Activated CD8-positive, alpha-beta memory T cell treated with anti-CD3 and anti-CD28 coated beads, Interleukin-2, amount 10 ng/mL, durations not matched to agents 7 days and 5 days (primary cell): ENCODE measurements around the gene GK. TPM values are rescaled to one million over a fixed set of nuclear protein-coding genes. Genes with fewer than 3 reads are reported as not detected.
"Not testable (repeated sequence)": the region's sequence is repeated elsewhere in the genome, so short reads cannot be mapped to it uniquely, and the experiment has no call there.

ENCODE experiments used
- ATAC-seq: fragments of 150-1000 bp; cut with Tn5 transposase; one replicate; pipeline ENCODE4 v1.10.0; 2021; ENCODE audit warnings: moderate library complexity
- CTCF ChIA-PET: fragments of 350-600 bp; sonication (Branson Sonifier 250); formaldehyde crosslinking; loops from one replicate; lab custom pipeline; 2021; ENCODE audit warnings: antibody characterized with exemption; lab: Charles Lee
- DNase-seq: peaks from one replicate; pipeline ENCODE4 v3.0.0-alpha.2; 2020
- H3K27ac Mint-ChIP-seq: one replicate; pipeline ENCODE4 v1.8.0; 2021; ENCODE audit warnings: mild to moderate bottlenecking, mixed read lengths
- H3K27me3 Mint-ChIP-seq: one replicate; pipeline ENCODE4 v1.8.0; 2021; ENCODE audit warnings: mixed read lengths
- H3K36me3 Mint-ChIP-seq: one replicate; pipeline ENCODE4 v1.8.0; 2021; ENCODE audit warnings: mild to moderate bottlenecking, mixed read lengths
- H3K4me1 Mint-ChIP-seq: one replicate; pipeline ENCODE4 v1.8.0; 2021; ENCODE audit warnings: mixed read lengths
- H3K4me3 Mint-ChIP-seq: one replicate; pipeline ENCODE4 v1.8.0; 2021; ENCODE audit warnings: mild to moderate bottlenecking, moderate library complexity, mixed read lengths
- H3K9me3 Mint-ChIP-seq: one replicate; pipeline ENCODE4 v1.8.0; 2022; ENCODE audit warnings: low read depth, mixed read lengths
- total RNA-seq, 2 experiments: library from RNA; stranded (reverse); gene quantifications; one replicate each; pipeline ENCODE4 v1.2.3, GENCODE V29; 2021

Gene GK
- total RNA-seq, 2 experiments from 2014 or later = 19.6 to 30.3 TPM

DNA sequence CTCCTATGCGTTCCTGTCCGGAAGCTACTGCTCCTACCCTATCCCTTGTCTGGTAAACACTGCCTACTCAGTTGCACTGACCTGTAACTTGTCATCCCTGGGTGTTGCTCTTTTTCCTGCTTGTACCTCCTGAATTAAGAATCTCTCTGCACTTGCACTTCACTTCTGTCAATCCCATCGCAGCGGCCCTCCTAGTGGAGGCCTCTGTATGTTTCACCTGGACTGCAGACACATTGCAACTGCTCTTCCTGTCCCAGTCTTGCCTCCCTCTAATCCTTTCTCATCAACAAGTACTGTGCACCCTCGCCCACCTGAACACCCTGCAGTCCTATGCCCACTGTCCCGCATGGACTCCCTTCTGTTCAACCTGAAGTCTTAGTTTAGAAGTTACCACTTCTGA is 8.0 kb downstream of the GK start:
- DNase-seq (no peak), ATAC-seq (no peak)
- H3K9me3 Mint-ChIP-seq = no peaks in the 10 kb centered on the region
- no peak overlapping the region for H3K27ac Mint-ChIP-seq
- no peaks in the 10 kb centered on the region for H3K27me3 Mint-ChIP-seq
- peaks cover 27% of the 10 kb centered on the region for H3K4me1 Mint-ChIP-seq
- H3K4me3 Mint-ChIP-seq = no peak overlapping the region
- CTCF ChIA-PET = no interaction called here
- H3K36me3 Mint-ChIP-seq = peaks cover 16% of the 10 kb centered on the region

DNA sequence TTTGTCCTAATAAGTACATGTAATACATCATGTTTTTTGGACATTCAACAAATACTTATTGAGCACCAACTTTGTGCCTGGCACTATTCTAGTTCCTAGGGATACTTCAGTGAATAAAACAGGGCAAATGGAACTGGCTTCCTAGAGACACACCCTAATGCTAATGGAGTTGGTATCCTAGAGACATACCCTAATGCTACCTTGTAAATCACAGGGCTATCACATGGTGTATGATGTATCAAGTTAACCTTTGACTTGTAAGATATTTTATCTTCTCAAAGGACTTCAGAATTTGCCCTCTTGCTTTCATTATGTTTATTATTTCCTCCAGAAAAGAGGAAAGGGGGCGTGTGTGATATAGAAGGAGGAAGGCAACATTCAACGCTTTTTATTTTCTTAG is 10.1 kb downstream of the GK start:
- no peak for ATAC-seq
- Mint-ChIP-seq H3K9me3 (no peaks in the 10 kb centered on the region), H3K4me1 (peaks cover 14% of the 10 kb centered on the region), H3K27ac (no peak overlapping the region), H3K36me3 (peaks cover 16% of the 10 kb centered on the region), H3K27me3 (no peaks in the 10 kb centered on the region), H3K4me3 (no peak overlapping the region)
- DNase-seq = no peak
- CTCF ChIA-PET = no interaction called here

DNA sequence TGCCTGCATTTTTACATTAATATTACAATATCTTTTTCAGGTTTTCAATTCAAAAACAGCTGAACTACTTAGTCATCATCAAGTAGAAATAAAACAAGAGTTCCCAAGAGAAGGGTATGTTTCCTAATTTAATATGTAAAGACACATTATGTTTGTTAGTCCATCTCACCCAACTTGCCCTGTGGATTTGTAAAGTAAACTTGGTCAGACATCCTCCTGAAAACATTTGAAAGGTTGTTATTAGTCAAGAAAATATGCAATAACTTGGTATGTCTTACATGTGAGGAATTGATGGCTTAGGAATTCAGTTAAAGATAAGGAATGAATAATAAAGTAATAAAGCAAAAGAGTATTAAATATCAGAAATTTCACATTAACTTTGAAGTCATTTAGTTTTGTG is 12.2 kb downstream of the GK start:
- ATAC-seq (no peak), DNase-seq (no peak)
- Mint-ChIP-seq H3K9me3 (no peaks in the 10 kb centered on the region), H3K27ac (no peak overlapping the region), H3K4me3 (no peak overlapping the region), H3K4me1 (peaks cover 4% of the 10 kb centered on the region), H3K36me3 (peaks cover 24% of the 10 kb centered on the region), H3K27me3 (no peaks in the 10 kb centered on the region)
- CTCF ChIA-PET = no interaction called here

DNA sequence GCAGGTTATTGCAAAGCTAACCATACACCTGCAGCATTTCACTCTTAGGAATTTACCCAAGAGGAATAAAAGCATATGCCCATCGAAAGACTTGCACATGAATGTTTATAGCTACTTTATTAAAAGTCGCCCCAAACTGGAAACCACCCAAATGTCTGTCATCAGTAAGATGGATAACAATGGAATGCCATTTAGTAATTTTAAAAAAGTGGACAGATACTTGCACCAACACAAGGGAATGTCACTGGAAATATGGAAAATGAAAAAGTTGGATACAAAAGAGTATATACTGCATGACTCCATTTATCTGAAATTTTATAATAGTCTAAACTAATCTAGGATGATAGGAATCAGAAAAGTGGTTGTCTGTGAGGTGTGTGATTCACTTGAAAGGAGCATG is 12.9 kb downstream of the GK start:
- DNase-seq (no peak), ATAC-seq (no peak)
- Mint-ChIP-seq H3K4me1 (peaks cover 4% of the 10 kb centered on the region), H3K9me3 (no peaks in the 10 kb centered on the region), H3K27ac (no peak overlapping the region), H3K36me3 (peaks cover 23% of the 10 kb centered on the region), H3K27me3 (no peaks in the 10 kb centered on the region), H3K4me3 (no peak overlapping the region)
- CTCF ChIA-PET = no interaction called here

DNA sequence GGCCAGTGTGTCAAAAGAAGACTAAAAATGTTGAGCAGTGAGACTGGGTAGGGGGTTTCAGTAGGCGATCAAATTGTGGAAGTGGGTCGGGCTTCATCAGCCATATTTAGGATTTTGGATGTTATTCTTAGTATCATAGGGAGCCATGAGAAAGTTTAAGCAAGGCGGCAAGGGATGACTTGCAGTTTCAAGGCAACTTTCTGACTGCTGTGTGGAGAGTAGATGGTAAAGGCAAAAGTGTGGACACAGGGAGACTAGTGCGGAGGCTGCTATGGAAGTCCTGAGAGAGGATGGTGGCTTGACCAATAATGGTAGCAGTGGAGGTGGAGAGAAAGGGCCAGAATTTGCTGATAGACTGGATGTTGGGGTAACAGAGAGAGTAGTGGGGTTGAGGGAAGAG is 15.4 kb downstream of the GK start:
- CTCF ChIA-PET = no interaction called here
- H3K9me3 Mint-ChIP-seq = no peaks in the 10 kb centered on the region
- no peaks in the 10 kb centered on the region for H3K27me3 Mint-ChIP-seq
- ATAC-seq = no peak
- H3K36me3 Mint-ChIP-seq = peaks cover 23% of the 10 kb centered on the region
- no peak overlapping the region for H3K27ac Mint-ChIP-seq
- DNase-seq = no peak
- no peak overlapping the region for H3K4me3 Mint-ChIP-seq
- H3K4me1 Mint-ChIP-seq = no peaks in the 10 kb centered on the region

DNA sequence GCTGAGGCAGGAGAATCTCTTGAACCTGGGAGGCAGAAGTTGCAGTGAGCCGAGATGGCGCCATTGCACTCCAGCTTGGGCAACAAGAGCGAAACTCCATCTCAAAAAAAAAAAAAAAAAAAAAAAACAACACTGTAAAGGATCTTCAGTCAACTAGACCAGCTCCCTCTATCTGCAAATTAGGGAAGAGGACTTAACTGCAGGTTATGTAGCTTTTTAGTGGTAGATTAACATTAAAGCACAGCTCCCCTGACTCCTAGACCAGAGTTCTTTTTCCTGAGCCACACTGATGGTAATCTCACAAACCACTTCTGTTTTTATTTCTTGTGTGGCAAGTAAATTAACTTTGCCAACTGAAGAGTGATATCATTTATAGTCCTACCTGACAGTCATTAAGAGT is 18.0 kb downstream of the GK start:
- not testable (repeated sequence) for DNase-seq, H3K27ac Mint-ChIP-seq, ATAC-seq, H3K27me3 Mint-ChIP-seq, H3K4me1 Mint-ChIP-seq, H3K4me3 Mint-ChIP-seq, H3K9me3 Mint-ChIP-seq
- CTCF ChIA-PET = interaction anchor here (0.8 to 1.2 kb wide), 2 partner anchors 11 to 101 kb away, joined by 3 read pairs; no protein-coding TSS in a partner anchor
- H3K36me3 Mint-ChIP-seq = peaks cover 24% of the 10 kb centered on the region

DNA sequence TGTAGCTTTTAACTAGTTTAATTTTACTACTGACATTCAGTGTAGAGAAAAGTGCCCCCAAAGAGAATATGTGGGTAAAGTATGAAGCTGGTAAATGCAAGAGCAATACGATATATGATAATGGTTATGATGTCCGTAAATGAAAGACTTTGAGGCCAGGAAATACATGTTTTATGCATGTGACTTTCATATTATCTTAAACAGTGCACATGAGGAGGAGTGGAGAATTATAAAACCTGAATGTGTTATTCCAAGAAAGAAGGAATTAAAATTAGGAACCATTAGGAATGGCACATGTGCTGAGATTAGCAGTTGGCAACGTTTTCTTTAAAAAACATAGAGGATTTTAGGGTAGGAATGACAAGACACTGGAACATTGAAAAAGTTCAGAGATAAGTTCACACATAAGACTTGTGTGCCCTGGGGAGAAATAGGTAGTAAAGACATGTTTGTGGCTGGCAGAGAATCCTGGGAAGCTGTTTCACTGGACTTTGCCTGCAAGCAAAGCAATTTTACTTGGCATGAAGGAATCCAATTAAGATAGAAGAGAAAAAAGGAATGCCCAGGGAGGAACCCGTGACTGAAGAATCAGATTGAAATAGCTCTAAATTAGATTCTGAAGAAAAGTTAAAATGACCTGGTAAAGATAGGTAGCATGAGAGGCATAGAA is 20.0 kb downstream of the GK start:
- Mint-ChIP-seq H3K27ac (no peak overlapping the region), H3K27me3 (no peaks in the 10 kb centered on the region), H3K4me3 (no peak overlapping the region), H3K36me3 (peaks cover 30% of the 10 kb centered on the region), H3K9me3 (no peaks in the 10 kb centered on the region), H3K4me1 (no peaks in the 10 kb centered on the region)
- no peak for ATAC-seq
- CTCF ChIA-PET = no interaction called here
- DNase-seq = no peak

DNA sequence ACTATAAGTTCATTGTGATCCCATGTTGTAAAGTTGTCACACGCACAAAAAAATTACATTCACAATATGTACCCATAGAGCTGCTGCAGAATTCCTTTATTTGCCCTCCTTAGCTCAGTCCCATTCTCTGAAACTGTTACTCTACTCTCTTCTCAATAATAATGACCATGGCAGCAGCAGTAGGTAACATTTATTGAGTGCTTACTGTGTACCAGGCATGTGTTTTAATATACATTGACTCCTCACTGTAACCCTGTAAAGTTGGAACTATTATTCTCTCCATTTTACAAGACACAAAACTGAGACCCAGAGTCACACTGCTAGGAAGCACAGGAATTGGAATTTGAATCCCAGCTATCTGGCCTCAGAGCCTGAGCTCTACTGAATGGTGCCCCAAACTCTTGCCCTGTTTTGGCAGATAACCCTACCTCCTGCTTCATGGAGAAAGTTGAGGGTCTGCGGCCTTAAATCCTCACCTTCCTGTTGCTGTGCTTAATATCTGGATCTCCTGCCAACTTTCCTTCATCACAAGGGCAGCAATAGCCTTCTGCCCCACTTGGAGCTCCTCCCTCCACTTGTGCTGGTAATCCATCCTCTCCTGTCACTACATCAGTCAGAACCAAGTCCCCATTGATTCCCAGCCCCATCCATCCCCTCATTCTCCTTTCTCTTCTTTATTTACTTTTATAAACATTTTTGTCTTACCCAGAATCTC is 20.8 kb downstream of the GK start:
- DNase-seq (no peak), ATAC-seq (no peak)
- no peaks in the 10 kb centered on the region for H3K9me3 Mint-ChIP-seq
- H3K36me3 Mint-ChIP-seq = peaks cover 23% of the 10 kb centered on the region
- H3K27ac Mint-ChIP-seq = no peak overlapping the region
- CTCF ChIA-PET = no interaction called here
- H3K27me3 Mint-ChIP-seq = no peaks in the 10 kb centered on the region
- H3K4me1 Mint-ChIP-seq = no peaks in the 10 kb centered on the region
- H3K4me3 Mint-ChIP-seq = no peak overlapping the region

DNA sequence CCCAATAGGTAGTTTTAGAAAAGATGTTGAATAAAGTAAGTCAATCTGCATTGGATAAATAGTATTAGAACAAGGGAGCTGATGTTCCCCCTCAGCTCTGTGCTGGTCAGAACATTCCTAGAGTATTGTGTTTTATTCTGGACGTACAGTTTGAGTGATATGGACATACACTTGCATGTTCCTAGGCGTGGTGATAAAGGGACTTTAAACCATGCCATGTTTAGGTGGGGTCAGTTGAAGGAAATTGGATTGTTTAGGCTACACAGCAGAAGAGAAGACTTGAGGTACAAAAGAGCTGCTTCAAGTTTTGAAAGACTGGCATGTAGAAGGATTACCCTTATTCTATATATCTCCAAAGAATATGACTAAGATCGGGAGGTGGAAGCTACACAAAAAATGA is 21.6 kb downstream of the GK start:
- Mint-ChIP-seq H3K36me3 (peaks cover 24% of the 10 kb centered on the region), H3K27ac (no peak overlapping the region), H3K9me3 (no peaks in the 10 kb centered on the region), H3K4me1 (no peaks in the 10 kb centered on the region), H3K27me3 (no peaks in the 10 kb centered on the region), H3K4me3 (no peak overlapping the region)
- no peak for ATAC-seq
- CTCF ChIA-PET = no interaction called here
- DNase-seq = no peak

DNA sequence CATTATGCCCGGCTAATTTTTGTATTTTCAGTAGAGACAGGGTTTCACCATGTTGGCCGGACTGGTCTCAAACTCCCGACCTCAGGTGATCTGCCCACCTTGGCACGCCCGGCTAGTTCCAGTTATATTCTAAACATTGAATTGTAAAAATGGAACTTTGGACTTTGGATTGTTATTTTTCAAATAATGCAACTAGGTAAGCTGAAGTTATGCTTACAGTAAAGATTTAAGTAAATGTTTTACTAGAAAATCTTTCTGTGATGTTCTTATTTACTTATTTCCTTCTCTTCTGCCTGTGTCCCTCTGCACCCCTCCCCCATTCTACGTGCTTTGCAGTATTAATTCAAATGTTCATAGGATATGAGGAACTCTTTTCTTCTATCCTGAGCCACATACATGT is 26.1 kb downstream of the GK start:
- no peaks in the 10 kb centered on the region for H3K4me1 Mint-ChIP-seq
- no peaks in the 10 kb centered on the region for H3K27me3 Mint-ChIP-seq
- no peak overlapping the region for H3K27ac Mint-ChIP-seq
- peaks cover 27% of the 10 kb centered on the region for H3K36me3 Mint-ChIP-seq
- no peaks in the 10 kb centered on the region for H3K9me3 Mint-ChIP-seq
- H3K4me3 Mint-ChIP-seq = no peak overlapping the region
- ATAC-seq (no peak), DNase-seq (no peak)
- CTCF ChIA-PET = no interaction called here

DNA sequence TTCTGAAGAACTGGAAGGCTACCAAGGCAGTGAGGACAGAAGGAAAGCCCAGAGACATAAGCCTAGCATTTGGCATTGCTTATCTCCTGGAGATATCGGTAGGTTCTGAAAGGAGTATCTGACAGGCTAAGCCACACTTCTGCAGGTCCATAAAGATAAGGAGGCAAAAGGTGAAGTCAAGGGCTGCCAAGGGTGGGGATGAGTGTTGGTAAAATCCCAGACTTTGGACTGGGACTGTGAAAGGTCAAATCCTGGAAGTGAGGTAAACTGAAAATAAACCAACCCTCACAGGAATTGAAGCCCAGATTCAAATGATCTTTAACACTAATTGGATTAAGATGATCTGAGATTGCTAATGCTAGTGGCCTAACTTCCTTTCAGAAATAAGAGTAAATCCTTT is 27.4 kb downstream of the GK start:
- no peak overlapping the region for H3K27ac Mint-ChIP-seq
- no peaks in the 10 kb centered on the region for H3K27me3 Mint-ChIP-seq
- DNase-seq = no peak
- no peak overlapping the region for H3K4me3 Mint-ChIP-seq
- no peak for ATAC-seq
- H3K4me1 Mint-ChIP-seq = no peaks in the 10 kb centered on the region
- H3K36me3 Mint-ChIP-seq = peaks cover 27% of the 10 kb centered on the region
- CTCF ChIA-PET = no interaction called here
- H3K9me3 Mint-ChIP-seq = no peaks in the 10 kb centered on the region

DNA sequence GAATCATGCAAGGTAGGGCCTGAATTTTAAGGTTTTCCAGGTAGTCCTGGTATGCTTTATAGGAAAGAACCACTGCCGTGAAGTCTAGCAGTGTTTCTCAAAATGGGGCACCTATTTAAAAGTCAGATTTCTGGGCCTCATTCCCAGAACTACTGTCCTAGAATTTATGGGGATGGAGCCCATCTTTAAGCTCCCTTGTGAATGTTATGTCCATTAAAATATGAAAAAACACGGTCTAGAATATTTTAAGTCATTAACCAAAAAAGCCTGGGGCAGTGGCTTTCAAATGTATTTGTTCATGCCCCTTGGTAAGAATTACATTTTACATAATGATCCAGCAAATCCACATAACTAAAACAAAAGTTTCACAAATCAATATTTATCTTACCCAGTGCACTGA is 35.4 kb downstream of the GK start:
- Mint-ChIP-seq H3K9me3 (no peaks in the 10 kb centered on the region), H3K36me3 (peaks cover 19% of the 10 kb centered on the region), H3K27me3 (no peaks in the 10 kb centered on the region), H3K4me1 (no peaks in the 10 kb centered on the region), H3K27ac (no peak overlapping the region), H3K4me3 (no peak overlapping the region)
- CTCF ChIA-PET = no interaction called here
- no peak for ATAC-seq
- no peak for DNase-seq

DNA sequence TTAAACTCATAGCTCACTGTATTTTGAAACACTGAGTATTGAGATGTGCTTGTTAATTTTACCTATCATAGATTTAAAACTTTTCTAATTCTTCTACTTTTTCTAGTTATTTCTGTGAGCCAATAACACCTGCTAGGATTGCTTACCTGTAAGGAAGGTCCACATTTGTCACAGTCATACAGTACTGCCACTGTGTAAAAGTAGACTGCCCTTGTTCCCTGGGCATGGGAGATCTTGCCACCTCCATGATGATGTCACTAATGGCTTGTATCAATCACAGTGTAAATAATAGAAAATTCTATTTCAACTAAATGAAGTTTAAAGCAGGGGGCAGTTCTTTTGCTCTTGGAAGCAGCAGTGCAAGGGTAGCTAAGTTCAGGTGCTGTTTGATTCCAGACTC is 35.9 kb downstream of the GK start:
- Mint-ChIP-seq H3K27me3 (no peaks in the 10 kb centered on the region), H3K27ac (no peak overlapping the region), H3K4me1 (no peaks in the 10 kb centered on the region), H3K9me3 (no peaks in the 10 kb centered on the region), H3K4me3 (no peak overlapping the region), H3K36me3 (peaks cover 18% of the 10 kb centered on the region)
- CTCF ChIA-PET = no interaction called here
- DNase-seq (no peak), ATAC-seq (no peak)

DNA sequence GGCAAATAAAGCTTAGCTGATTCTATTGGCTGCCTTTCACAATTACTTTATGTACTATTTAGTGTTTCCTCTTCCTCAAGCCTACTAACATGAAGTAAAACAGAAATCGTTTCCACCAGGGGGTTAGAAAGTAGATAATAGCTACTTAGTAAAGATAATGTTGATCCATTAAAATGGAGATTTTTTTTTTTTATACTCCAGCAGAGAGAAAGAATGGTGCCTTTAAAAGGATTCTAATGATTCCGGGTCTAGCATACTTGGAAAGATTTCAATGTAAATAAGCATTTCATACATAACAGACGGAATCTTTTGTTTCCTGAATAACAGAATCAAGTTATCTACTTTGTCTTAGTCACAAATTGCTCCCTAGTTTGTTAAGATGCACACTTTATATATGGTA is 37.1 kb downstream of the GK start:
- Mint-ChIP-seq H3K9me3 (no peaks in the 10 kb centered on the region), H3K27ac (no peak overlapping the region), H3K27me3 (no peaks in the 10 kb centered on the region), H3K4me3 (no peak overlapping the region), H3K4me1 (no peaks in the 10 kb centered on the region), H3K36me3 (peaks cover 22% of the 10 kb centered on the region)
- CTCF ChIA-PET = no interaction called here
- no peak for DNase-seq
- ATAC-seq = no peak
